SK-N-SH treated with all-trans-retinoic acid at 6 μM for 48 hours (cell line): ENCODE data around the gene FOLR2.
"Not testable (repeated sequence)": the region's sequence is repeated elsewhere in the genome, so short reads cannot be mapped to it uniquely, and the experiment has no call there.

Experiments
- ATAC-seq: fragments of 200-7000 bp; cut with Tn5 transposase; 3 replicates; pipeline ENCODE4 v1.9.1; 2020; ENCODE audit warnings: mild to moderate bottlenecking, moderate library complexity
- ARNTL ChIP-seq: fragments of 450-650 bp; formaldehyde crosslinking; IDR thresholded peaks from 2 replicates; pipeline ENCODE4 v1.5.0; 2020; ENCODE audit warnings: low read depth, mild to moderate bottlenecking, moderate library complexity, borderline replicate concordance
- CREB5 ChIP-seq: fragments of 250-450 bp; sonication (Bioruptor Pico); IDR thresholded peaks from 2 replicates; pipeline ENCODE4 v1.5.1; 2020; ENCODE audit warnings: low read depth, mild to moderate bottlenecking, moderate library complexity
- CSDC2 ChIP-seq: fragments of 250-450 bp; sonication (Bioruptor Pico); IDR thresholded peaks from 2 replicates; pipeline ENCODE4 v1.5.0; 2020; ENCODE audit warnings: mild to moderate bottlenecking, moderate library complexity
- CSRNP3 ChIP-seq: fragments of 250-450 bp; sonication (Bioruptor Pico); IDR thresholded peaks from 2 replicates; pipeline ENCODE4 v1.5.1; 2021; ENCODE audit warnings: mild to moderate bottlenecking, moderate library complexity
- GLIS3 ChIP-seq: fragments of 250-450 bp; sonication (Bioruptor Pico); IDR thresholded peaks from 2 replicates; pipeline ENCODE4 v1.5.0; 2020; ENCODE audit warnings: mild to moderate bottlenecking, moderate library complexity
- ISL1 ChIP-seq: fragments of 250-450 bp; sonication (Bioruptor Pico); IDR thresholded peaks from 2 replicates; pipeline ENCODE4 v2.1.2; 2022; ENCODE audit warnings: mild to moderate bottlenecking, moderate library complexity
- OSR1 ChIP-seq: fragments of 250-450 bp; sonication (Bioruptor Pico); IDR thresholded peaks from 2 replicates; pipeline ENCODE4 v1.8.0; 2022; ENCODE audit warnings: moderate library complexity, mild to moderate bottlenecking, inconsistent platforms
- PATZ1 ChIP-seq: fragments of 250-450 bp; sonication (Bioruptor Pico); IDR thresholded peaks from 2 replicates; pipeline ENCODE4 v1.8.0; 2020; ENCODE audit warnings: mild to moderate bottlenecking, moderate library complexity, borderline replicate concordance
- PPARA ChIP-seq: fragments of 250-450 bp; sonication (Bioruptor Pico); IDR thresholded peaks from 2 replicates; pipeline ENCODE4 v1.5.0; 2020; ENCODE audit warnings: mild to moderate bottlenecking, borderline replicate concordance
- RARB ChIP-seq: fragments of 250-450 bp; sonication (Bioruptor Pico); IDR thresholded peaks from 2 replicates; pipeline ENCODE4 v1.8.0; 2021; ENCODE audit warnings: mild to moderate bottlenecking, moderate library complexity
- TSHZ2 ChIP-seq: fragments of 250-450 bp; sonication (Bioruptor Pico); IDR thresholded peaks from 2 replicates; pipeline ENCODE4 v1.5.0; 2020; ENCODE audit warnings: mild to moderate bottlenecking, moderate library complexity
- ZC3H10 ChIP-seq: fragments of 250-450 bp; sonication (Bioruptor Pico); IDR thresholded peaks from 2 replicates; pipeline ENCODE4 v1.5.1; 2021; ENCODE audit warnings: mild to moderate bottlenecking, moderate library complexity
- ZFP30 ChIP-seq: fragments of 450-650 bp; formaldehyde crosslinking; IDR thresholded peaks from 2 replicates; pipeline ENCODE4 v1.5.0; 2022; ENCODE audit warnings: mild to moderate bottlenecking, moderate library complexity
- ZNF565 ChIP-seq: fragments of 450-650 bp; formaldehyde crosslinking; conservative IDR thresholded peaks from 2 replicates; pipeline ENCODE4 v1.5.0; 2020; ENCODE audit warnings: low read depth, mild to moderate bottlenecking, moderate library complexity
- ZNF70 ChIP-seq: fragments of 450-650 bp; formaldehyde crosslinking; IDR thresholded peaks from 2 replicates; pipeline ENCODE4 v1.5.0; 2020; ENCODE audit warnings: mild to moderate bottlenecking, moderate library complexity
- ZNF8 ChIP-seq: fragments of 450-650 bp; formaldehyde crosslinking; IDR thresholded peaks from 2 replicates; pipeline ENCODE4 v1.5.0; 2020; ENCODE audit warnings: mild to moderate bottlenecking, moderate library complexity

The FOLR2 gene

GRCh38 chr11:72216638-72217037 lies at the start of gene FOLR2:
Gene FOLR2 (plus strand): TSS chr11:72216794. CDS start chr11:72218585, 1,791 bp downstream.
- ATAC-seq = no peak
- TF ChIP-seq ZC3H10 (CRISPR knock-in tag) (no peak), ARNTL (CRISPR knock-in tag) (no peak), ZFP30 (CRISPR knock-in tag) (no peak), RARB (no peak), ZNF565 (CRISPR knock-in tag) (no peak), CSRNP3 (CRISPR knock-in tag) (no peak), GLIS3 (CRISPR knock-in tag) (no peak), ZNF8 (no peak), CREB5 (no peak), ISL1 (no peak), PATZ1 (no peak), PPARA (no peak), TSHZ2 (CRISPR knock-in tag) (no peak), OSR1 (CRISPR knock-in tag) (no peak)

- ATAC-seq = not testable (repeated sequence)
Measured at GRCh38 chr11:72169046-72169555, 47.5 kb upstream of the FOLR2 start.

GRCh38 chr11:72169754-72170153 lies 46.8 kb upstream of the FOLR2 start:
- not testable (repeated sequence) for ATAC-seq

GRCh38 chr11:72172043-72172442 lies 44.6 kb upstream of the FOLR2 start:
- ATAC-seq = not testable (repeated sequence)

- no peak for TF ChIP-seq RARB
- no peak for TF ChIP-seq ZNF70
- TF ChIP-seq CREB5 = no peak
- no peak for TF ChIP-seq CSDC2
- no peak for TF ChIP-seq PPARA
- TF ChIP-seq PATZ1 = no peak
- ATAC-seq = no peak
Measured at GRCh38 chr11:72173291-72173690, 43.3 kb upstream of the FOLR2 start.
